Hematopoietic multipotent progenitor cell treated with erythropoietin and hydrocortisone succinate and interleukin-3 and kit ligand, for 8 days (in vitro differentiated cells): ENCODE results near the gene LENG1.
"Not testable (repeated sequence)": the region's sequence is repeated elsewhere in the genome, so short reads cannot be mapped to it uniquely, and the experiment has no call there.

Source experiments
- DNase-seq: peaks from one replicate; pipeline ENCODE4 v3.0.0-alpha.2; 2015

The LENG1 gene

DNA sequence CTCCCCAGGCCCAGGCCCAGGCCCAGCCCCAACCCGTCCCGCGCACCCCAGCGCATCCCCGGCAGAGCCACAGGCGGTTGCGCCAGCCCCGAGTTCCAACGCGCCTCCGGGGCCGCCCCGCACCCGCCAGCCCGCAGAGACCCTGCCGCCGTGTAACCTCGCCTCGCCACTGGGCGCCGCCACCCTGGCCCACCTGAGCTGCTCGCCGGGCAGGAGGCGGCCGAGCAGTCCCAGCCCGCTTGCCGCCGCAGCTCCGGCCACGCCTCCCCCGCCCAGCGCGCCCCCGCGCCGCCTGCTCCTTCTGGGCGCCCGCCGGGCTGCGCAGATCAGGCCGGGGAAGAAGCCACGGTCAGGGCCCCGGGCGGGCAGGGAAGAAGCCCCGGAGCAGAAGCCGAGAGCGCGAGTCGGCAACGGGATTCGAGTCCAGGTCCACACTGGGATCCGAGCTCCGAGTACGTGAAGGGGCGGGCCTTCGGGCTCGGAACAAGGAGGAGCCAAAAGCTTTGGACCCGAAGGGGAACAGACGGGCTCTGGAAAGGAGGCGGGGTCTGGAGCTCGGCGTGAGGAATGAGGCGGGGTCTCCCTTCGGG is 29.7 kb upstream of the LENG1 start, which contains the start of gene MBOAT7:
Gene MBOAT7 (minus strand): TSS at position 436 of the 590 bp plus-strand sequence. CDS start 1,072 bp downstream, outside the sequence.
- no peak for DNase-seq

DNA sequence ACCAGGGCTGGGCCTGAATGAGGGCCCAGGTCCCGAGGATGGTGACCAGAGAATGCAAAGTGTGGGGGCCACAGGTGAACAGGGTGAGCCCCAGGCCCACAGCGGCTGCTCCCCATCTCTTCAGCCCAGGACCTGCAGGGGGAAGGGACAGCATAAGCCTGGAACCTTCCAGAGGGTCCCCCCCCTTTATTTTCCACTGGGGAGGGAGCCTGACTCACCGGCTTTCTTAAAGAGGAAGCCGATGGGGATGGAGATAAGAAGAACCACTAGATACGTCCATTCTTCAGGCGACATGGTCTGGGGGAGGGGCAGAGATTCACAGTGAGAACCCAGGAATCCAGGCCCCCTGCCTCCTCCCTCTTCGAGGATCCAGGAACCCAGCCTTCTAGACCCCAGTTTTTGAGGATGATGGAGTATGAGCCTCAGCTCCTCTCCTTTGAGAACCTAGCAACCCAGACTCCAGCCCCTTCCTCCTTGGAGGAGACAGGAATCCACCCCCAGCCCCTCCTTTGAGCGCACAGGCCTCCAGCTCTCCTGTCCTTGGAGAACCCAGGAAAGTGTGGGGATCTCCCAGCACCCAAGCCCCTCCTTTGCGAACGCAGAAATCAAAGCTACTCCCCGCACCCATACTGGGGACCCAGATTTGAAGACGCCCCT is 28.8 kb upstream of the LENG1 start:
- DNase-seq, result peak; percentile 82

DNA sequence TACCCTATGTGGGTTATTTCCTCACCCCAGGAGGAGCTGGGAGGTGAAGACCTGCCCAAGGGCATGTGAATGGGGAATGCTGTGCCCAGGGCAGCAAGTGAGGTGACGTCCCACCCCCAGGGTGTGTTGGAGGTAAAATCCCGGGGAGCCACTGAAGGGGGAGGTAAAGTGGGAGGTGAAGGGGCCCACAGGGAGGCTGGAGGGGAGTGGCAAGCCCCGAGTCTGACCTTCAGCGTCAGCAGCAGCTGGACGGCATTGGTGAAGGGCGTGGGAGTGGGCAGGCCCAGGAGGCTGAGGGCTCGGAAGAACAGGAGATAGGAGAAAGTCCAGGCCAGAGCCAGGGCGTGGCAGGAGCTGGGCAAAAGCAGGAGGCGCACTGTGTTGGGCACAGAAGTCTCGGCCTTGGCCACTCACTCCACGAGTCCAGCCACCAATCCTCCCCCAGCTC is 27.4 kb upstream of the LENG1 start:
- DNase-seq, result no peak

DNA sequence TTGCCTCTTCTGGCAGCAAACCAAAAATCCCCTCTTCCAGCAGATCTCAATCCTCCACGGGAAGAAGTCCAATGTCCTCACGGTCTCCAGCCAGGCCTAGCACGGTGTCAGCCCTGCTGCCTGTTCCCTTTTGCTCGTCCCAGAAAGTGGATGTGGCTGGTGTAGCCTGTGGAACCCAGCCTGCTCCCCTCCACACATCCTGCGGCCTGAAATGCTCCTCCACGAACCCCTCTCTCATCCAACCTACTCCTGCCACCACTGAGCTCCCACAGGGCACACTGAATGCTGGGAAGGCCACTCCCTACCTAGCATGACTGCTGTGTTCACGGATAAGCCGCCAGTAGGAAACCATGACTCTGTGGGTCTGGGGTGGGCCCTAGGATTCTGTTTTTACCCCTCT is 26.8 kb upstream of the LENG1 start:
- DNase-seq, result no peak

DNA sequence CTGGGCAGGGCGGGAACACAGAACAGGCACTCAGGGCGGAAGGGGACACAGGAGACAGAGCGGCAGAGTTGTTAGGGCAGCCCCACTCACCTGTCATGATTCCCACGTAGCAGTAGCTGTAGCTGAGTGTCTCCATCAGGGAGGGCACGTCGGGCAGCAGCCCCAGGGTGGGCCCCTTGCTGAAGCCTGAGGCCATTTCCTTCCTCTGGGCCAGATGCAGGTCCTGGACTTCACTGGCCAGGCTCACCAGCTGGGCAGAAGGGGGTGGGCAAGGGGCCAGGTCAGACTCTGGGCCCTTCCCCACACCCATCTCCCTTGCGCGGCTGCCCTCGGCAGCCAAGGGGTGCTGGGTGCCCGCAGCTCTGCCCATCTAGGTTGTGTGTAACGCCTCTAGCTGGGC is 23.9 kb upstream of the LENG1 start:
- no peak for DNase-seq

DNA sequence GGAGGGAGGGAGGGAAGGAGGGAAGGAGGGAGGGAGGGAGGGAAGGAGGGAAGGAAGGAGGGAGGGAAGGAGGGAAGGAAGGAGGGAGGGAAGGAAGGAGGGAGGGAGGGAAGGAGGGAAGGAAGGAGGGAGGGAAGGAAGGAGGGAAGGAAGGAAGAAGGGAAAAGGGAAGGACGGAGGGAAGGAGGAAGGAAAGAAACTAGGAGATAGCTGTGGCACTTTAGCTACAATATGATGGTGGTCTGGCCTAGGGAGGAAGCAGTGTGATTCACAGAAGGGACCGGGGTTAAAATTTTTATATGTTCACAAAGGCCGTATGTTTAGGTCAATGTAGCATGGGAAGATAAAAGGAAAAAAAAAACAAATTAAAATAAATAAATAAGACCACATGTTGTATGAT is 22.4 kb upstream of the LENG1 start:
- DNase-seq, result not testable (repeated sequence)

DNA sequence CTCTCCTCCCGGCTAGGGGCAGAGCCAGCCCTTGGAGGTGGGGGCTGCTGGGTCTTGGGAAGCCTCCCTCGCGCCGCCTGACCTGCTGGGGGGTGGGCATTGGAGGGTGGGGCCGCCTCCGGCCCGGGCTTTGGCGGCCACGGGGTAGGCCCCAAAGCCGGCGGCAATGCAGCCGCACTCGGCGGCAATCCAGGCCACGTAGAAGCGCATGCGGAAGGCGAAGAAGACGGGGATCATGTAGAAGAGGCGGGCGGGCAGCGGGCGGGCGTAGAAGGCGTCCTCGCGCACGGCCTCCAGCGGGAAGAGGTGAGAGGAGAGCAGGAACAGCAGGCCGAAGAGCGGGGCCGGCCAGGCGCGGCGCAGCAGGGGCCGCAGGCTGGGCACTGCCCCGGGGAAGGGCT is 21.2 kb upstream of the LENG1 start:
- no peak for DNase-seq

DNA sequence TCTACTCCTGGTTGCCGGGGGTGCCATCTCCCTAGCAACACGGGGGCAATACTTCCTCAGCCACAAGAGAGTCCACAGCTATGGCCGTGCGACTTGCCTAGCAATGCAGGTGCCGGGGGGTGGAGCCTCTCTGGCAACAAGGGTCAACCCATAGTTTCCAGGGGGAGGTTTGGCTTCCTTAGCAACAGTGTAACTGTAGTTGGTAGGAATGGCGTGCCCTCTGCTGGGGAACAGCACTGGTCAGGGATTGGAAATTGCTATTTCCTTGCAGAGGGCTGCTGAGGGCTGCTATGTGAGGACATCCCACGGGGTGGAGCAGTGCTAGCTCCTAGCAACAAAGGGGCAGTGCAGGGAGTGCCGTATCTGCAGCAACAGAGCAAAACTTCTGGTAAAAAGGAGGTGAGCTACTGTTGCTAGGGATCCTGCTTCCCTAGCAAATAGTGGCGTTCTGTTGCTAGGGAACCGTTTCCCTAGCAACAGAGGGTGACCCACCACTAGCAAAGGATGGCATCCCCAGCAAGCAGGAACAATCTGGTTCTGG is 20.5 kb upstream of the LENG1 start:
- DNase-seq, result peak; percentile 43

DNA sequence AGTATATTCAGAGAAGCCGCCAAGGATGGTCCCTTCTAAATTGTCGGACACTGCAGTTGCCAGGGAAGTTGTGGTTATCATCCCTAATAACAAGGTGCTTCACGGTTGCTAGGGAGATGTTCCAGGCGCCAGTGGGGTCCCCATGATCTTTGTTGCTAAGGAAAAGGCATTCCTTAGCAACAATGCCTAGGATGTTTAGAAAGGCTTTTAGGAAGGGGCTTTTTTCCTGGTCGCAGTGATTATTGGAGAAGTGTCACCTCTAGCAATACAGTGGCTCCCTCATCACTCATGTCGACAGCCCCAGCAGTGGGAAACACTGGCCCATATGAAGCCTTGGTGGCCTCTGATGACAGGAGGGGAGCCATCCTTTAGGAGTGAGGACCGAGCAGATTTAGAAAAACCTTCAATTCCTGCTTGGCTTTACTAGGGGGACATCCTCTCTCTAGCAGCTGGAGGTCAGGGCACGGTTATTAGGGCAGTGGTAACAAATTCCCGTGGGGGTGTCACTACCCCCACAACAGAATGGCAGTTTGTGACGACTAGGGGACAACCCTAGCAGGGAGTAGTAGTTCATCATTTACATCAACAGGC is 19.8 kb upstream of the LENG1 start:
- DNase-seq, result no peak

DNA sequence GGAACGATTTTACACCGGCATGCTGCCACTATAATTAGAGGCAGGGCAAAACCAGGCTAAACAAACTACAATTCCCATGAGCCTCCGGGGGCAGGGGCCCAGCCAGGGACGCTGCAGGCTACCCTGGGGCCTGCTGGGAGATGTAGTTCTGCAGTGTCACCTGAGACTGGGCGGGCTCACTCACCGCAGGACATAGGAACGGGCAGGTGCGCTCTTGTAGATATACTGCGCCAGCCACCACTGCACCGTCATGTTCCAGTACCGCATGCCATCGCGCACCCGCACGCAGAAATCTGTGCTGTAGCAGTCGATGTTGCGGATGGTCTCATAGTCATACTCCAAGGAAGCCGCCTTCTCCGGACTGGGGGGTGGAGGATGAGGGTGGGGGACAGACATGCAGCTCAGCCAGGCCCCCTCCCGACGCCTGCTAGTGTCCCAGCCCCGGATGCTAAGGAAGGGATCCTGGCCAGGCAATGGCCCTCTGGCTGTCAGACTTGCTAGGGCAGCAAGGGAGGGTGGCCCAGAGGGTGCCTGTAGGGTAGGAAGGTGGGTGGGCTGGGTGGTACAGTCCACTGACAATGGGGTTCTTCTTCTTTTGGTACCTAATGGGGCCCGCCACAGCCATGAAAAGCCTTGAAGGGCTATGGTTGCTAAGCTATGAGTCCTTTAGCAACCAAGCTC is 19.2 kb upstream of the LENG1 start:
- peak; percentile 39 for DNase-seq

DNA sequence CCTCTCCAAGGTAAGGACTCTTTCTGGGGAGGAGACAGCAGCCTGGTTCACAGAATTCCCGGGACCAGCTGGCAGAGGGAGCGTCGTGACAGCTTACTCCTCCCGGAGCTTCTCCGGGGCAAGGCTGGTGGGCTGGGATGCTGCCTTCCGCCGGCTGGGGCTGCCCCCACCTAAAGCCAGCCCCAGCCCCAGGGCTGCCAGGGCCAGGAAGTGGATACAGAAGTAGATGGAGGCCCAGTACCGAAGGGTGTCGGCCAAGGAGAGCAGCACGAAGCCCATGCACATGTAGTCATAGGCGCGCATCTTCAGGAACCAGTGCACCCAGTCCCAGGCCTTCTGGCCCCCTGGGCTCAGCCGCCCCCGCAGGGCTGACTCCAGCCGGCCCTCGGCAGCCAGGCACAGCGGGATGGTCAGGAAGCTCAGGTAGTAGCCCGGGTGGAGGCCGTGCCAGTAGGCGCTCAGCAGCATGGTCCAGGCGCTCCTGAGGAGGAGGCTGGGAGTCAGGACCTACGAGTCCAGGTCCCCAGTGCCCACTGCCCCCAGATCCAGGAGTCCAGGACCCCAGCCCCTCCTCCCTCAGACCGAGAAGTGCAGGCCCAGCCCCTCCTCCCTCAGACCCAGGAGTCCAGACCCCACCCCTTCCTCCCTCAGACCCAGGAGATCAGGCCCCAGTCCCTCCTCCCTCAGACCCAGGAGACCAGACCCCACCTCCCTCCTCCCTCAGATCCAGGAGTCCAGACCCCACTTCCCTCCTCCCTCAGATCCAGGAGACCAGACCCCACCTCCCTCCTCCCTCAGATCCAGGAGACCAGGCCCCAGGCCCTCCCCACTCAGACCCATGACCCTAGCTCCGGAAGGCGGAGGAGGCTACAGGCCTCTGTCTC is 14.7 kb upstream of the LENG1 start:
- DNase-seq, result no peak

DNA sequence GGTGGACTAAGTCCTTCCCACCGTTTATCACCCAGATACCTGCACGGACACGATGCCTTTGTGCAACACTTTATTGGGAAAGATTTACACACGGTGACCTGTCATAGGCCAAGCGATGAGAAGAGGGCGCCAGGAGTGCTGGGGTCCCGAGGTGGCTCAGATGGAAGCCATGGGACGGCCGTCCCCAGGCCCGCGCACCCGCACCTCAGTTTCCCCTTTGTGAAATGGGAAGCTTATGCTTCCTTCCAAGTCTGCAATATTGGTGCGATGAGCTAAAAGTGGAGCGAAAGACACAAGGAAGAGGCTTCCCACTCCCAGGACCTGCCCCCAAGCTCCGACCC is 13.8 kb upstream of the LENG1 start:
- DNase-seq, result no peak

DNA sequence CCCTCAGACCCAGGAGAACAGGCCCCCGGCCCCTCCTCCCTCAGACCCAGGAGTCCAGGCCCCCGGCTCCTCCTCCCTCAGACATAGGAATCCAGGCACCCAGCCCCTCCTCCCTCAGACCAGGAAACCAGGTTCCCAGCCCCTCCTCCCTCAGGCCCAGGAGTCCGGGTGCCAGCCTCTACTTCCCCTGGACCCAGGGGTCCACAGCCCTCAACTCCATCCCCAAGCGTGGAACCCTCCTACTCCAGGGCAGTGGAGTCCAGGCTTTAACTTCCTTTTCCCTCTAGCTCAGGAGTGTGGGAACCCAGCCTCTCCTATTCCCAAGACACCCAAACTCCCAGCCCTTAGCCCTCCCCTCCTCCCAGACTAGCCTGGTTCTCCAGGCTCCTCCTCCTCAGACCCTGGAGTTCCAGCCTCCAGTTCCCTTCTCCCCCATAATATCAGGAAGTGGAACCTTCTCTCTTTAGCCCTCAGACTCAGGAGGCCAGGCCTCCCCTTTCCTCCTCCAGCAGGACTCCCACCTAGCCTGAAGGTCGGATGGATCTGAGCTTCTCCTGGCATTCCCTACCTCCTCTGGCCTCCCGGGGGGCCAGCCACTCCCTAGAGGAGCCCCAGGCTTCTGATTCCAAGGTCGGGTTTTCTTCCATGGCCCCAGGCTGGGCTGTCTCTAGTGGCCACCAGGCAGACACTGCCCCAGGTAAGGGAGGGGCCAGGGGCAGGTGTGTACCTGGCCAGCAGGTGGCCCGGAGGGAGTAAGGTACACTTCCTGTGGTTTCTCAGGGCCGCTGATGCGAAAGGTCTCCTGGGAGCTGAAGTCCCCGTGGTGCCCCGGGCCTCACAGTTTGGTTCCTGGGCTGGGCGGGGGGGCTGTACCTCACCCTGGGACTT is 13.2 kb upstream of the LENG1 start, which contains the start of gene TMC4:
Gene TMC4 (minus strand): TSS at position 690 of the 888 bp plus-strand sequence. CDS start 43 bp downstream, at position 647.
- DNase-seq, result no peak

DNA sequence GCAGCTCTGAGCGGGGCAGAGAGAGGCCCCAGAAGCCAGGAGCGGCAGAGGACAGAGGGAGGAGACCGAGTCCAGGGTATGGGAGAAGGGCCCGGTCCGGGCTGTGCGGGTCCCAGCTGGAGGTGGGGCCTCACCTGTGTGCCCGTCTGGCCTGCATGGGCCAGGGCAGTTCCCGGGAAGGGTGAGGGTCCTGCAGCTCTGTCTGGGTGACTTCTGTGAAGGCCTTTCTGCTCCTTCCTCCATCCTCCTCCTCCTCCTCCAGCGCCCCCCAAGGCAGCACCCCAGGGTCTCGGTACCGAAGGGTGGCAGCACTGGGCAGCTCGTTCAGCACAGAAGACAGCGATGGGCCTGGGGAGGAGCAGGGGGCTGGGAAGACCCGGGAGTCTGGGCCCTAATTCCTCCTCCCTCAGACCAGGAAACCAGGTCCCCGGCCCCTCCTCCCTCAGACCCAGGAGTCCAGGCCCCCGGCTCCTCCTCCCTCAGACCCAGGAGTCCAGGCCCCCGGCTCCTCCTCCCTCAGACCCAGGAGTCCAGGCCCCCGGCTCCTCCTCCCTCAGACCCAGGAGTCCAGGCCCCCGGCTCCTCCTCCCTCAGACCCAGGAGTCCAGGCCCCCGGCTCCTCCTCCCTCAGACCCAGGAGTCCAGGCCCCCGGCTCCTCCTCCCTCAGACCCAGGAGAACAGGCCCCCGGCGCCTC is 12.4 kb upstream of the LENG1 start:
- DNase-seq, result not testable (repeated sequence)

DNA sequence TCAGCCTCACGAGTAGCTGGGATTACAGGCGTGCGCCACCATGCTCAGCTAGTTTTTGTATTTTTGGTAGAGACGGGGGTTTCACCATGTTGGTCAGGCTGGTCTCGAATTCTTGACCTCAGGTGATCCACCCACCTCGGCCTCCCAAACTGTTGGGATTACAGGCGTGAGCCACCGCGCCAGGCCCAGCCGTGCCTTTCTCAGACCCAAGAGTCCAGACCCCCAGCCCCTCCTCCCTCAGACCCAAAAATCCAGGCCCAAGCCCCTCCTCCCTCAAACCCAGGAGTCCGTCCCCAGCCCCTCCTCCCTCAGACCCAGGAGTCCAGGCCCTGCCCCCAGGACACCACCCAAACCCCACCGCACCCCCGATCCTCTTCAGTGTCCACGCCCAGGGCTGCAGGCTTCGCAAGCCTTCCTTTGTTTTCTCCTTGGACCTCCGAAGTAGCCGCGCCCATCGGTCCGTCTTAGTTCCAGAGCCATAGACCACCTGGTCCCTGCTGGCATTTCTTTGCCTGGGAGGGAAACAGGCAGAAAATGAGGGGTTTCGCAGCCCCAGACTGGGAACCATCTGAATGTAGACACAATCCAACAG is 9.7 kb upstream of the LENG1 start:
- DNase-seq, result no peak

DNA sequence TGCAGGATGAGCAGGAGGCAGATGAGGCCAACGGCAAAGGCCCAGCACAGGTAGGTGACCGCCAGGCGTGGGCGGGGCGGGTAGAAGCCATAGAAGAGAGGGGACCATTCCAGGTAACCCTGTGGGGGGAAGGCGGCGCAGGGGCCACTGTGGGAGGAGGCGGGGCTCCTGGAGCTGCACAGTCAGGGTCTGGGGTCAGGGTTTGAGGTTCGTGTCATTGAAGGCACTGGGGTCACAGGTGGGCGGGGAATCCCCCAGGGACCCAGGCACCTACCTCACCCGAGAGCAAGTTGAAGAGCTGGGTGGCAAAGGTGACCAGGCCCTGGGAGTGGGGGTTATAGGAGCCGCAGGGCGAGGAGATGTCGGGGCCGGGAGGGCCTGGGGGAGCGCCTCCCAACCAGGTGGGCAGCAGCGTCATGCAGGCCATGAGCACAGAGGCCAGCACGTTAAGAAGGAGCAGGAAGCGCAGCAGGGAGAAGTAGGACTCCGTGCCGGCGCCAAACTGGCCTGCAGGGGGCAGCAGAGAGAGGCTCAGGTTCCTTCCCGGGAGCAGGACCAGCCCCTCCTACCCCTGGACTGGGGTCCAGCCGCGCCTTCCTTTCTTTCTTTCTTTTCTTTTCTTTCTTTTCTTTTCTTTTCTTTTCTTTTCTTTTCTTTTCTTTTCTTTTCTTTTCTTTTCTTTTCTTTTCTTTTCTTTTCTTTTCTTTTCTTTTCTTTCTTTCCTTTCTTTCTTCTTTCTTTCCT is 8.8 kb upstream of the LENG1 start:
- DNase-seq, result peak; percentile 84

DNA sequence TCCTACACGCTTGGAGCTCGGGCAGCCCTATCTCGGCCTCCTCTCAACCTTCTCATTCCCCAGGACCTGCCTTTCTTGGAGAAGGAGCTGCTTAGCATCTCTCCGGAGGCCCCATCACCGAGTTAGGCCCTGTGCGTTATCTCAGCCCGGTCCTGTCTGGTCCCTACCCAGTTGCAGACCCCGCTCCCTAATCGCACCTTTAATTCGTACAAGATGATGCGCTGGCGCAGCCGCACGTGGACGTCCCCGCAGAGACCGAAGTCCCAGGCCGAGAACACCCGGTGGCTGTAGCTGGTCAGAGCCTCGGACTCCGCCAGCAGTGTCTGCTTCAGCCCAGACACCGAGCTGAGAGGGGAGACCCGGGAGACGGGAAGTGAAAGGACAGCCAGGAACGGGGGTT is 5.7 kb upstream of the LENG1 start:
- no peak for DNase-seq

DNA sequence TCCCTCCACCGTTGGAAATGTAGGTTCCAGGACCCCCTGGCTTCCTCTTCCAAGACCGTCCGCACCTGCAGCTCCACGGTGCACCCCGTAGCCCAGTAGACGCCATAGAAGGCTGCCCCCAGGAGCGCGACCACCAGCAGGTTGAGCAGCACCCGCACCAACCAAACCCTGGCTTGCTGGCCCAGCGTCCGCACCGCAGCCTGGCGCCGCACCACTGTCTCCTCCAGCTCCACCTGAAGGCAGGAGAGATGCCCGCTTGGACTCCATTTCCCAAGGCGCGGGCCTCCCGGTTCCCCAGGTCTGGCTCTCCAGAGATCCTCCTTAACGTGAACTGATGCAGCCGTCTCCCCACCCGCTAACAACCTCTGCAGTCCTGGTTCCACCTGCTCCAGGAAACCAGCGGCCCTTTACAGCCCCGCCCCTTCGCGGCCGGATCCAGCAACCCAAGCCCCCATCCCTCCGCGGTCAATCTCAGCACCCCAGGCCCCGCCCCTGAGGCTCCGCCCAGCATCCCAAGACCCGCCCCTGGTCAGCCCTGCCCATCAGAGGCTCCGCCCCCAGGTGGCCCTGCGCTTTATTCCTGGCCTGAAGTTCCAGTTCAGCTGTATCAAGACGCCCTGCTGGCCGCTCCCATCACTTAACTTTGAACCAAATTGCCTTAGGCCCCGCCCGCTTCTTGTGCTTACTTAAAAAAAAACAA is 5.0 kb upstream of the LENG1 start:
- DNase-seq, result peak; percentile 58

DNA sequence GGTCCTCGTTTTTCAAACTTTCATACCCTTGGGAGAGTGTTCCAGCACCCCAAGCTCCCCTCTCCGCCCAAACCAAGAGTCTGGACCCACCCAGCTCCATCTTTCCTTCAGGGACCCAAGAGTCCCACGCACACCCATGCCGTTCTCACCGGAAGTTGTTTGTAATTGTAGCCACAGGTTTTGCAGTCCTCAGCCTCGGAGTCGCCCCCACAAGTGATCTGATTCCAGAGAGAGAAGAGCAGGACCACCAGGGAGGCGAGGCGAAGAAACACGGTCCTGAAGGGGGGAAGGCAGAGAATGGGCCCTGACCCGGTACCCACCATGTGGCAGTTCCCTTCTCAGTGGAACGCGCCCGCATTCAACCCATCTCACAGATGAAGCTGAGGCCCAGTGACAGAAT is 3.4 kb upstream of the LENG1 start:
- DNase-seq, result no peak
